Progenitor cell of endocrine pancreas (in vitro differentiated cells): ENCODE measurements around the gene IGSF23. TPM values are rescaled to one million over a fixed set of nuclear protein-coding genes. Genes with fewer than 3 reads are reported as not detected.

ENCODE experiments used
- DNase-seq: peaks from one replicate; pipeline ENCODE4 v3.0.0; 2021; ENCODE audit warnings: low spot score; ENCODE audit not compliant: unreplicated experiment
- H3K27ac Mint-ChIP-seq: 2 replicates; pipeline ENCODE4 v1.8.0; 2021; ENCODE audit warnings: mild to moderate bottlenecking, moderate library complexity, mixed read lengths
- H3K27me3 Mint-ChIP-seq: 2 replicates; pipeline ENCODE4 v1.8.0; 2021; ENCODE audit warnings: mixed read lengths
- H3K36me3 Mint-ChIP-seq: 2 replicates; pipeline ENCODE4 v1.8.0; 2022; ENCODE audit warnings: mixed read lengths; ENCODE audit not compliant: insufficient read depth
- H3K4me1 Mint-ChIP-seq: 2 replicates; pipeline ENCODE4 v1.8.0; 2021; ENCODE audit warnings: low read depth, mixed read lengths
- H3K4me3 Mint-ChIP-seq: 2 replicates; pipeline ENCODE4 v1.8.0; 2021; ENCODE audit warnings: low read depth, mild to moderate bottlenecking, moderate library complexity, mixed read lengths
- H3K9me3 Mint-ChIP-seq: 2 replicates; pipeline ENCODE4 v1.8.0; 2021; ENCODE audit warnings: low read depth, mixed read lengths
- CTCF ChIP-seq: fragments of 200-600 bp; sonication (generic); IDR thresholded peaks from one replicate; pipeline ENCODE4 v1.5.0; 2021; ENCODE audit warnings: antibody characterized with exemption, mild to moderate bottlenecking; ENCODE audit not compliant: unreplicated experiment
- total RNA-seq: library from RNA; stranded (reverse); gene quantifications from 2 replicates; pipeline ENCODE4 v1.2.1, GENCODE V29; 2021

Gene IGSF23
- total RNA-seq, 1 donor from 2014 or later: 0.67 TPM

- no peak for TF ChIP-seq CTCF
- H3K9me3 Mint-ChIP-seq: no peaks in the 10 kb centered on the region
- H3K27me3 Mint-ChIP-seq: no peaks in the 10 kb centered on the region
- H3K4me3 Mint-ChIP-seq: no peak overlapping the region
- H3K4me1 Mint-ChIP-seq: peaks cover 35% of the 10 kb centered on the region
- peak overlapping the region; percentile 22 for H3K27ac Mint-ChIP-seq
- DNase-seq: no peak
- H3K36me3 Mint-ChIP-seq: no peaks in the 10 kb centered on the region
These were observed 11.3 kb upstream of the IGSF23 start for GRCh38 chr19:44602081-44602480.

- no peak for TF ChIP-seq CTCF
- Mint-ChIP-seq H3K4me1 (peaks cover 36% of the 10 kb centered on the region), H3K36me3 (no peaks in the 10 kb centered on the region), H3K4me3 (no peak overlapping the region), H3K27me3 (no peaks in the 10 kb centered on the region), H3K27ac (no peak overlapping the region), H3K9me3 (no peaks in the 10 kb centered on the region)
- DNase-seq: no peak
These were observed 10.0 kb upstream of the IGSF23 start for GRCh38 chr19:44603201-44603945.

GRCh38 chr19:44604241-44604640 is 9.1 kb upstream of the IGSF23 start:
- no peaks in the 10 kb centered on the region for H3K27me3 Mint-ChIP-seq
- no peaks in the 10 kb centered on the region for H3K36me3 Mint-ChIP-seq
- H3K9me3 Mint-ChIP-seq: no peaks in the 10 kb centered on the region
- DNase-seq: no peak
- no peak for TF ChIP-seq CTCF
- peaks cover 38% of the 10 kb centered on the region for H3K4me1 Mint-ChIP-seq
- H3K4me3 Mint-ChIP-seq: no peak overlapping the region
- peak overlapping the region; percentile 50 for H3K27ac Mint-ChIP-seq

GRCh38 chr19:44605547-44605946 is 7.8 kb upstream of the IGSF23 start:
- Mint-ChIP-seq H3K9me3 (no peaks in the 10 kb centered on the region), H3K4me1 (peaks cover 40% of the 10 kb centered on the region), H3K36me3 (no peaks in the 10 kb centered on the region), H3K27me3 (no peaks in the 10 kb centered on the region), H3K27ac (peak overlapping the region; percentile 49), H3K4me3 (no peak overlapping the region)
- no peak for TF ChIP-seq CTCF
- DNase-seq: no peak

- no peaks in the 10 kb centered on the region for H3K36me3 Mint-ChIP-seq
- H3K9me3 Mint-ChIP-seq: no peaks in the 10 kb centered on the region
- no peak for TF ChIP-seq CTCF
- H3K4me3 Mint-ChIP-seq: no peak overlapping the region
- H3K27me3 Mint-ChIP-seq: no peaks in the 10 kb centered on the region
- no peak overlapping the region for H3K27ac Mint-ChIP-seq
- no peak for DNase-seq
- peaks cover 42% of the 10 kb centered on the region for H3K4me1 Mint-ChIP-seq
These were observed 6.3 kb upstream of the IGSF23 start for GRCh38 chr19:44607049-44607448.
